WERI-Rb-1 (cell line): Measurements from ENCODE around the gene RPN1.

Experiments
- DNase-seq: peaks from one replicate; pipeline ENCODE4 v3.0.0-alpha.2; 2020
- H3K27ac ChIP-seq: fragments of 250-450 bp; sonication (Bioruptor Pico); 2 replicates; pipeline ENCODE4 v1.5.1; 2020; ENCODE audit warnings: mild to moderate bottlenecking, moderate library complexity
- H3K27me3 ChIP-seq: fragments of 250-450 bp; sonication (Bioruptor Pico); 2 replicates; pipeline ENCODE4 v1.5.1; 2021; ENCODE audit warnings: mild to moderate bottlenecking, low read depth, moderate library complexity; ENCODE audit not compliant: insufficient read depth, severe bottlenecking
- H3K36me3 ChIP-seq: fragments of 250-450 bp; sonication (Bioruptor Pico); 2 replicates; pipeline ENCODE4 v1.5.1; 2020; ENCODE audit warnings: mild to moderate bottlenecking, moderate library complexity
- H3K4me3 ChIP-seq: 2 replicates; pipeline ENCODE4 v1.5.1; 2011; ENCODE audit warnings: low read depth, mild to moderate bottlenecking, control low read depth, low read length
- H3K9me3 ChIP-seq: fragments of 250-450 bp; sonication (Bioruptor Pico); 2 replicates; pipeline ENCODE4 v1.5.1; 2021; ENCODE audit warnings: mild to moderate bottlenecking, moderate library complexity; ENCODE audit not compliant: severe bottlenecking
- TF ChIP-seq, protein P1 (sequence below): IDR thresholded peaks from 2 replicates; pipeline ENCODE4 v1.5.1; 2011; ENCODE audit warnings: low read depth, mild to moderate bottlenecking, control low read depth, inconsistent platforms, low read length

RPN1 gene

GRCh38 chr3:128572013-128572412 lies 78.6 kb downstream of the RPN1 start:
- no peak overlapping the region for H3K27ac ChIP-seq
- no peaks in the 10 kb centered on the region for H3K36me3 ChIP-seq
- H3K27me3 ChIP-seq, result peaks cover 12% of the 10 kb centered on the region
- DNase-seq, result no peak
- H3K9me3 ChIP-seq, result no peaks in the 10 kb centered on the region
- no peak overlapping the region for H3K4me3 ChIP-seq
- TF ChIP-seq, protein P1, sequence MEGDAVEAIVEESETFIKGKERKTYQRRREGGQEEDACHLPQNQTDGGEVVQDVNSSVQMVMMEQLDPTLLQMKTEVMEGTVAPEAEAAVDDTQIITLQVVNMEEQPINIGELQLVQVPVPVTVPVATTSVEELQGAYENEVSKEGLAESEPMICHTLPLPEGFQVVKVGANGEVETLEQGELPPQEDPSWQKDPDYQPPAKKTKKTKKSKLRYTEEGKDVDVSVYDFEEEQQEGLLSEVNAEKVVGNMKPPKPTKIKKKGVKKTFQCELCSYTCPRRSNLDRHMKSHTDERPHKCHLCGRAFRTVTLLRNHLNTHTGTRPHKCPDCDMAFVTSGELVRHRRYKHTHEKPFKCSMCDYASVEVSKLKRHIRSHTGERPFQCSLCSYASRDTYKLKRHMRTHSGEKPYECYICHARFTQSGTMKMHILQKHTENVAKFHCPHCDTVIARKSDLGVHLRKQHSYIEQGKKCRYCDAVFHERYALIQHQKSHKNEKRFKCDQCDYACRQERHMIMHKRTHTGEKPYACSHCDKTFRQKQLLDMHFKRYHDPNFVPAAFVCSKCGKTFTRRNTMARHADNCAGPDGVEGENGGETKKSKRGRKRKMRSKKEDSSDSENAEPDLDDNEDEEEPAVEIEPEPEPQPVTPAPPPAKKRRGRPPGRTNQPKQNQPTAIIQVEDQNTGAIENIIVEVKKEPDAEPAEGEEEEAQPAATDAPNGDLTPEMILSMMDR, result no peak
